Stimulated activated CD4-positive, alpha-beta T cell treated with anti-CD3 and anti-CD28 coated beads, Interleukin-15, amount 100 ng/mL, for 1 hour (primary cell): Measurements from ENCODE around the gene IQGAP3.

Experiments used
- DNase-seq, 2 donors: peaks; one replicate each; pipeline ENCODE4 v3.0.0-alpha.2; 2020; ENCODE audit warnings: low read depth in 1 of 2, low spot score in 1 of 2

The IQGAP3 gene

DNA sequence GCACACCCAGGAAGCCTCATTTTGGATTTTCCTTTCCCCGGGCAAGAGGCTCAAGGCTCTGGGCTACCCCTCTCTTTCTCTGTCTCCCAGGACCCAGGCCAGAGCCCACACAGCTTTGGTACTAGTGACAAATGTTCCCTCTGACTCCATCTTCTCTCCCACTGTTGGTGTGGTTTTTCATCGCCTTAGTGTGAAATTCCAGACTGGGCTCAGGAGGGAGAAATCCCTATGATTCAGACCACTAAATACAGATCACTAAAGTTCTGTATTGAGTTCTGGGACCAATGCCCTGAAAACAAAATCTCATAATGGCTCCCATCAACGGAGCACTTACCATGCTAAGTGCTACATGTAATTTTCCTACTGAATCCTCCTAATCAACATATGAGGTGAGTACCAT is 26.1 kb downstream of the IQGAP3 start:
- DNase-seq: no peak

DNA sequence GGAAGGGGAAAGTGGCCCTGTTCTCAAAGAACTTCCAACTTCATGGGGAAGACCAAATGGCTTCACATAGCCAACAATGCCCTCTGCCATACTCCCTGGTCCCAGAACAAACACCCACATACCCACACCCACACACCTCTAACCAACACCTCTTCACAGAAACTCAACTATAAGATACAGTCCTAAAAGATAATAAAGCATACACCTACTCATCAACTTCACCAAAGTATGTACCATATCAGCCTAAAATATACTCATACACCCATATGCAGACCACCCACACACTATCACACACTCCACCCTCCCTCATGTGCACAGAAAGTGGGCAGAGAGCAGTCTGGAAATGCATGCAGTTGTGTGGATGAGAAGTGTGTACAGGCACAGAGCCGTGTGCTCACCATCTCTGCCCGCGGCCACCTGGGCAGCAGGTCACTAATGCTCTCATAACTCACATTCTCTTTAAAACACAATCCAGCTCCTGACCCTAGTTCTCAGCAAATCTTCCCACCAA is 27.7 kb downstream of the IQGAP3 start:
- DNase-seq: no peak

GRCh38 chr1:156543066-156543465 is 29.3 kb downstream of the IQGAP3 start:
- DNase-seq: no peak

DNA sequence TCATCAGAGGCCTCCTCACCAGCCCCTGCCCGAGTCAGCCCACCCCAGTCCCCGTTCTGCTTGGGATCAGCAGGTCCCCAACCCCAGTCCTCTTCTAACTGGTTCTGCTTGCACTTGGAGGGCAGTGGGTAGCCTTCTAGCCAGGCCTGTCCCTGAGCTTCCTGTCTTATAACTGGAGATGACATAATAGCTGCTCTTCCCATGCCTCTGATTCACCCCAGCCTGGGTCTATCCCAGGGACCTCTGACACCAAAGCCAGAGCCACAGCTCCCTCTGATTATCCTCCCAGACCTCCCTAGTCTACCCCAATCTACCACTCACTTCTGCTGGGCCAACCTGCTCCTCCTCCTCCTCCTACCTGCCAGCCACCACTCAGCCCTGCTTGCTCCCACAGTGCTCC is 31.4 kb downstream of the IQGAP3 start:
- no peak for DNase-seq

GRCh38 chr1:156539818-156540355 is 32.5 kb downstream of the IQGAP3 start:
- no peak for DNase-seq

GRCh38 chr1:156538711-156539440 is 33.5 kb downstream of the IQGAP3 start:
- DNase-seq: no peak

DNA sequence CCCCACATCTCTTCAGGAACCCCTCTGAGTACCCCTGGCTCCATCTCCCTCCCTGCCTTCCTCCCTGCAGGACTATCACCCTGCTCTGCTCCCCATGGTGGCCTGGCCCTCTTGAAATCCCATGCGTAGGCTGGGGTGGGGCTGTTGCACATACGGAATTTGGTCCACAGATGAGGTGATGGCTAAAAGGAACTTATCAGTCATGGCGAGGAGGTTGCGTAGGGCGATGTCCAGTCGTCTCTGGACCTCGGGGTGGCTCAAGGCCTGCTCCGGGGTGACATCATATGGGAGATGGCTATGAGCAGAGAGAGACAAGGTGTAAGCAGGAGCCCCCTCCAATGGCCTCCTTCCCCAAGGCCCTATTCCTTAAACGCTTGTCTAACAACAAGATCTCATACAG is 35.3 kb downstream of the IQGAP3 start:
- no peak for DNase-seq

DNA sequence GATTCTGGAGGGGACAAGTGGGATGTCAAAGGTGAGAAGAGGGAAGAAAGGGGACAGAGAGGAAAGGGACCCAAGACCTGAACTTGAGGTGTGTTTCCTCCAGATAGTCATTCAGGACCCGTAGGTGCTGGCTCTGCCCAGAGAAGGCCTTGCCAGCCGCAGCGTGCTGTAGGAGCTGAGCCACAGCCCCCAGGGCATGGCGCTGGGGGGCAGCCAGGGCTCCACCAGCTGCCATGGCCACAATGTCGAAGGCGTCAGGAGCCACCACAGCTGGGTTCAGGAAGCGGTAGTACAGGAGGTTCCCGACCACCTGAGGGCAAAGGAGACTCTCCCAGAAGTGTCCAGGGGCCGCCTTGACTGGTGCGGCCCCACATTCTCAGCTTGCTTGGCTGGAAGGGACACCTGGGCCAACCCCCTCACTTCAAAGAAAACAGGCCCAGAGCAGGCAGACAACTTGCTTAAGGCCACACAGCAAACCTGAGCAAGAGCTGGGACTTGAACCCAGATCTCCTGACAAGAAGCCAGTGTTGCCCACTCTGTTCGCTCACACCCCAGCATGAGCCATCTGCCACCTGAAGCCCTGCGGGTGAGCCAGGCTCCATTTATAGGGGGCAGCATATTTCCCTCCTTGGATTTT is 37.8 kb downstream of the IQGAP3 start:
- no peak for DNase-seq

GRCh38 chr1:156533568-156534220 is 38.7 kb downstream of the IQGAP3 start:
- DNase-seq: no peak

GRCh38 chr1:156532374-156532773 is 40.0 kb downstream of the IQGAP3 start:
- no peak for DNase-seq

GRCh38 chr1:156530006-156530405 is 42.4 kb downstream of the IQGAP3 start:
- DNase-seq: no peak

- DNase-seq: no peak
Observed at GRCh38 chr1:156528875-156529425, 43.4 kb downstream of the IQGAP3 start.

DNA sequence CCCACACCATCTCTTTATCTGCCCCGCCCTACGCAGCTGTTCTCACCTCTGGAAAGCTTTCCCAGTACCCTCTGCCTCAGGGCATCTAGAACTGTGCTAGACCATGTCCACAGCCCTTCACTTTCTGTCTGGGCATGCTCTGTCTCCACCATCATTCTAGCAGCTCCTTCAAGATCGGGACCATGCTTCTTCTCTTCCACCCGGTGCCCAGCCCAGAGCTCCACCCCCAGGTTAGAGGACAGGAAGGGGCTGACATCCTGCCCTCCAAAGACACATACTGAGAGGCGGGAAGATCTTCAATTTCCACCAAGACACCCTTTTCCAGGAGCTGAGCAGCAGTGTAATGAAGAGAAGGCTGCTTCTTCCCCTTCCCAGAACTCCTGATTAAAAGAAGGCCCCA is 44.1 kb downstream of the IQGAP3 start:
- DNase-seq: no peak

- DNase-seq: no peak
Observed at GRCh38 chr1:156527584-156527983, 44.8 kb downstream of the IQGAP3 start.

DNA sequence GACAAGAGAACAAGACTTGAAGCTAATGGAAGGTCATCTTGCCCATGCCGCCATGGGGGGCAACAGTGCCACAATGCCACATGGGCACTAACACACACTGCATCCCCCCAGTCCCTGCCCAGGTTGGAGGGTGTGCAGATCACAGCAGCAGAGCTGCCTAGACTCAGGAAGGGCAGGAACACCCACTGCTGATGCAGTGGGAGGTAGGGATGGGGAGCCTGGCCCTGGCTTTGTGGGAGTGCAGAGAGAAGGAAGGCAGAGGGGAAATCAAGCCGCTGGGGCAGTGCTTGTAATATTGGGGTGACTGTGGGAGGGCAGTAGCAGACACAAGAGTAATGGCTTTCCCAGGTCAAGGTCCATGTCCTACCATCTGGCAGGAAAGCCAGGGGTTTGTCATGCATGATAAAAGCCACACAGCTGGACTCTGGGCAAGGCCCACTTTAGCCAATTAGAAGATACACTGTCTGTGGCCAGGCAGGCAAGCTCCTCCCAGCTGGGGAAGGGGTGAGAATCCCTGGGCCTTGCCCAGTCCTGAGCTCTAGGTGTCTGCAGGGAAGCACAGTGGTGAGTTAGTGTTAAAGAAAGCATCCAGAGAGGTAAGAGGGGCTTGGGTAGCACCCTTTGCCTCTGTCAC is 46.4 kb downstream of the IQGAP3 start:
- DNase-seq: no peak

DNA sequence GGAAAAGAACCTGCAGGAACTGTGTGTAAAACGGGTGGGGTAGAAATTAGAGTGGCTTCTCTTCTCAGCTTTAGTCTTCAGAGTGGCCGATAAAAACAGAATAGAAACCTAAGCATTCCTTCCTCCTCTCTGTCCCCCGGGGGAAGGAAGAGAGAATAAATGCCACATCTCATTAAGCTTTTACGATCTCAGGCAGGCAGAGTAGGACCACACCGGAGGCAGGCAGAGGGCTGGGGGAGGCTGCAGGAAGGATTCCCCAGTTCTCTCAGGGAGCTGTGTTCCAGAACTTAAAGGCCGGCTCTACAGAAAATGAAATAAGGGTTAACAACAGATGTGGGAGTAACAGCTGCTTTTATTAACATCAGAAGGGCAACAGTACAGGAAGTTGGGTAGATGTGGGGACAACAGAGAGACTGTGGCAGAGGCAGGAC is 47.3 kb downstream of the IQGAP3 start:
- no peak for DNase-seq

GRCh38 chr1:156524481-156524869 is 47.9 kb downstream of the IQGAP3 start:
- DNase-seq: no peak

- DNase-seq: no peak
Observed at GRCh38 chr1:156523801-156524480, 48.4 kb downstream of the IQGAP3 start.

DNA sequence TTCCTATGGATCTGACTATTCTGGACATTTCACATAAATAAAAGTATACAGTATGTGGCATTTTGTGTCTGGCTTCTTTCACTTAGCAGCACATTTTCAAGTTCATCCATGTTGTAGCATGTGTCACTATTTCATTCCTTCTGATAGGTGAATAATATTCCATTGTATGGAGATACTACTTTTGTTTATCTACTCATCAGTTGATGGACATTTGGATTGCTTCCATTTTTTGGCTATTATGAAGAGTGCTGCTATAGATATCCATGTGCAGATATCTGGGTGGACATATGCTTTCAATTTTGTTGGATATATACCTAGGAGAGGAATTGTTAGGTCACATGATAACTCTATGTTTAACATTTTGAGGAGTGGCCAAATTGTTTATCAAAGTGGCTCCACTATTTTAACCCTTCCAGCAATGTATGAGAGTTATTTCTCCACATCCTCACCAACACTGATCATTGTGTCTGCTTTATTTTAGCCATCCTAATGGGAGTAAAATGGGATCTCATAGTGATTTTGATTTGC is 49.9 kb downstream of the IQGAP3 start:
- DNase-seq: no peak

GRCh38 chr1:156517748-156518147 is 54.6 kb downstream of the IQGAP3 start:
- DNase-seq: no peak
